ENCODE data around the gene TKT.

DNA sequence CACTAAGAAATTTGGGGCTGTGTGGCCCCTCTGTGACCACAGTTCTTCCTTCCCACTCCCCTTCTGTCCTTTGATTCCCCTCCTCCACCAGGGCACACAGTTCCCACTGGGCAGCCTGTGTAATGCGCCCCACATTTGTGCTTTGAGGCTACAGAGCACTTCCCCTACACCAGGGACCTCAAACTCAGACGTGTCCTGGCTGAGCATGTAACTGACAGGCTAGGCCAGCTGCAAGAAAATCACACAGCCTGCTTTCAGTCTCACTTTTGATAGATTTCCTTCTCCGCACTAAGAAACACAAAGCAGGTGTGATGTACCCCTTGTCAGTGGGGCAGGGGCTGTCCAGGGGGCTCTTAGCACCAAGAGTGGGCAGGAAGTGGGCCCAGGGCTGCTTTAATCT lies 65.2 kb downstream of the TKT start:
- TF ChIP-seq TOE1 (CRISPR knock-in tag; IDR thresholded peaks at IDR 0.05) = no peak
- TF ChIP-seq ZBTB44 (CRISPR knock-in tag; IDR thresholded peaks at IDR 0.05) = no peak
- TF ChIP-seq EZH2 (conservative IDR thresholded peaks at IDR 0.05; ENCODE audit: low read depth, low read length) = no peak
- TF ChIP-seq, protein P1, sequence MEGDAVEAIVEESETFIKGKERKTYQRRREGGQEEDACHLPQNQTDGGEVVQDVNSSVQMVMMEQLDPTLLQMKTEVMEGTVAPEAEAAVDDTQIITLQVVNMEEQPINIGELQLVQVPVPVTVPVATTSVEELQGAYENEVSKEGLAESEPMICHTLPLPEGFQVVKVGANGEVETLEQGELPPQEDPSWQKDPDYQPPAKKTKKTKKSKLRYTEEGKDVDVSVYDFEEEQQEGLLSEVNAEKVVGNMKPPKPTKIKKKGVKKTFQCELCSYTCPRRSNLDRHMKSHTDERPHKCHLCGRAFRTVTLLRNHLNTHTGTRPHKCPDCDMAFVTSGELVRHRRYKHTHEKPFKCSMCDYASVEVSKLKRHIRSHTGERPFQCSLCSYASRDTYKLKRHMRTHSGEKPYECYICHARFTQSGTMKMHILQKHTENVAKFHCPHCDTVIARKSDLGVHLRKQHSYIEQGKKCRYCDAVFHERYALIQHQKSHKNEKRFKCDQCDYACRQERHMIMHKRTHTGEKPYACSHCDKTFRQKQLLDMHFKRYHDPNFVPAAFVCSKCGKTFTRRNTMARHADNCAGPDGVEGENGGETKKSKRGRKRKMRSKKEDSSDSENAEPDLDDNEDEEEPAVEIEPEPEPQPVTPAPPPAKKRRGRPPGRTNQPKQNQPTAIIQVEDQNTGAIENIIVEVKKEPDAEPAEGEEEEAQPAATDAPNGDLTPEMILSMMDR (CRISPR knock-in tag; IDR thresholded peaks at IDR 0.05) = no peak
- no peak for TF ChIP-seq ZNF782 (CRISPR knock-in tag; IDR thresholded peaks at IDR 0.05; ENCODE audit: borderline replicate concordance)
- TF ChIP-seq, protein P2, sequence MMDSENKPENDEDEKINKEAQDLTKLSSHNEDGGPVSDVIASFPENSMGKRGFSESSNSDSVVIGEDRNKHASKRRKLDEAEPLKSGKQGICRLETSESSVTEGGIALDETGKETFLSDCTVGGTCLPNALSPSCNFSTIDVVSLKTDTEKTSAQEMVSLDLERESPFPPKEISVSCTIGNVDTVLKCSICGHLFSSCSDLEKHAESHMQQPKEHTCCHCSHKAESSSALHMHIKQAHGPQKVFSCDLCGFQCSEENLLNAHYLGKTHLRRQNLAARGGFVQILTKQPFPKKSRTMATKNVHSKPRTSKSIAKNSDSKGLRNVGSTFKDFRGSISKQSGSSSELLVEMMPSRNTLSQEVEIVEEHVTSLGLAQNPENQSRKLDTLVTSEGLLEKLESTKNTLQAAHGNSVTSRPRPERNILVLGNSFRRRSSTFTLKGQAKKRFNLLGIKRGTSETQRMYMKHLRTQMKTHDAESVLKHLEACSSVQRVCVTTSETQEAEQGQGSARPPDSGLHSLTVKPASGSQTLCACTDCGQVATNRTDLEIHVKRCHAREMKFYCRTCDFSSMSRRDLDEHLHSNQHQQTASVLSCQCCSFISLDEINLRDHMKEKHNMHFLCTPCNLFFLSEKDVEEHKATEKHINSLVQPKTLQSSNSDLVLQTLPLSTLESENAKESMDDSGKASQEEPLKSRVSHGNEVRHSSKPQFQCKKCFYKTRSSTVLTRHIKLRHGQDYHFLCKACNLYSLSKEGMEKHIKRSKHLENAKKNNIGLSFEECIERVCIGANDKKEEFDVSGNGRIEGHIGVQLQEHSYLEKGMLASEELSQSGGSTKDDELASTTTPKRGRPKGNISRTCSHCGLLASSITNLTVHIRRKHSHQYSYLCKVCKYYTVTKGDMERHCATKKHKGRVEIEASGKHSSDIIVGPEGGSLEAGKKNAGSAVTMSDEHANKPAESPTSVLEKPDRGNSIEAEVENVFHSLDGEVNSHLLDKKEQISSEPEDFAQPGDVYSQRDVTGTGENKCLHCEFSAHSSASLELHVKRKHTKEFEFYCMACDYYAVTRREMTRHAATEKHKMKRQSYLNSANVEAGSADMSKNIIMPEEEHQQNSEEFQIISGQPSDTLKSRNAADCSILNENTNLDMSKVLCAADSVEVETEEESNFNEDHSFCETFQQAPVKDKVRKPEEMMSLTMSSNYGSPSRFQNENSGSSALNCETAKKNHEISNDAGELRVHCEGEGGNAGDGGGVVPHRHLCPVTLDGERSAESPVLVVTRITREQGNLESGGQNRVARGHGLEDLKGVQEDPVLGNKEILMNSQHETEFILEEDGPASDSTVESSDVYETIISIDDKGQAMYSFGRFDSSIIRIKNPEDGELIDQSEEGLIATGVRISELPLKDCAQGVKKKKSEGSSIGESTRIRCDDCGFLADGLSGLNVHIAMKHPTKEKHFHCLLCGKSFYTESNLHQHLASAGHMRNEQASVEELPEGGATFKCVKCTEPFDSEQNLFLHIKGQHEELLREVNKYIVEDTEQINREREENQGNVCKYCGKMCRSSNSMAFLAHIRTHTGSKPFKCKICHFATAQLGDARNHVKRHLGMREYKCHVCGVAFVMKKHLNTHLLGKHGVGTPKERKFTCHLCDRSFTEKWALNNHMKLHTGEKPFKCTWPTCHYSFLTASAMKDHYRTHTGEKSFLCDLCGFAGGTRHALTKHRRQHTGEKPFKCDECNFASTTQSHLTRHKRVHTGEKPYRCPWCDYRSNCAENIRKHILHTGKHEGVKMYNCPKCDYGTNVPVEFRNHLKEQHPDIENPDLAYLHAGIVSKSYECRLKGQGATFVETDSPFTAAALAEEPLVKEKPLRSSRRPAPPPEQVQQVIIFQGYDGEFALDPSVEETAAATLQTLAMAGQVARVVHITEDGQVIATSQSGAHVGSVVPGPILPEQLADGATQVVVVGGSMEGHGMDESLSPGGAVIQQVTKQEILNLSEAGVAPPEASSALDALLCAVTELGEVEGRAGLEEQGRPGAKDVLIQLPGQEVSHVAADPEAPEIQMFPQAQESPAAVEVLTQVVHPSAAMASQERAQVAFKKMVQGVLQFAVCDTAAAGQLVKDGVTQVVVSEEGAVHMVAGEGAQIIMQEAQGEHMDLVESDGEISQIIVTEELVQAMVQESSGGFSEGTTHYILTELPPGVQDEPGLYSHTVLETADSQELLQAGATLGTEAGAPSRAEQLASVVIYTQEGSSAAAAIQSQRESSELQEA (CRISPR knock-in tag; IDR thresholded peaks at IDR 0.05; ENCODE audit: not compliant biosample characterization) = no peak
- TF ChIP-seq ZNF652 (CRISPR knock-in tag; IDR thresholded peaks at IDR 0.05; ENCODE audit: borderline replicate concordance, low read depth) = no peak
